H1 (cell line): ENCODE results near the gene NNMT. TPM values are rescaled to one million over a fixed set of nuclear protein-coding genes. Genes with fewer than 3 reads are reported as not detected.

Source experiments
- CTCF ChIA-PET: fragments of 300-600 bp; sonication (Branson Sonifier 250); formaldehyde crosslinking; loops from one replicate; lab custom pipeline; 2021; ENCODE audit not compliant: partially characterized antibody; lab: Charles Lee
- POLR2A ChIA-PET: fragments of 300-600 bp; sonication (Branson Sonifier 250); formaldehyde crosslinking; loops from one replicate; lab custom pipeline; 2021; ENCODE audit warnings: inconsistent platforms; ENCODE audit not compliant: partially characterized antibody; lab: Charles Lee
- DNase-seq, 2 experiments: peaks; one replicate each; pipeline versions ENCODE4 v3.0.0 to v3.0.0-alpha.2; 2010 to 2022; ENCODE audit warnings: low spot score in 2 of 2, low read depth in 1 of 2, mixed read lengths in 1 of 2
- FAIRE-seq: peaks from 2 replicates; lab custom pipeline; 2011; peaks lifted over from hg19 to GRCh38; lab: Jason Lieb, UNC
- H2AFZ ChIP-seq: 2 replicates; pipeline ENCODE4 v1.8.1; 2012; ENCODE audit warnings: low read length, inconsistent platforms
- H2AK5ac ChIP-seq: 2 replicates; pipeline ENCODE4 v1.6.1; 2013; ENCODE audit warnings: low read depth, low read length
- H2BK120ac ChIP-seq: replicated peaks from 2 replicates; pipeline ENCODE3; 2013; ENCODE audit warnings: low read depth, low read length, inconsistent platforms
- H2BK12ac ChIP-seq: 2 replicates; pipeline ENCODE4 v1.6.1; 2013; ENCODE audit warnings: low read depth, low read length
- H2BK15ac ChIP-seq: 2 replicates; pipeline ENCODE4 v1.6.1; 2013; ENCODE audit warnings: low read length
- H2BK20ac ChIP-seq: 2 replicates; pipeline ENCODE4 v1.6.1; 2013; ENCODE audit warnings: low read length
- H2BK5ac ChIP-seq: 2 replicates; pipeline ENCODE4 v1.6.1; 2013; ENCODE audit warnings: low read depth, low read length
- H3K14ac ChIP-seq: 2 replicates; pipeline ENCODE4 v1.6.1; 2013; ENCODE audit warnings: inconsistent platforms; ENCODE audit not compliant: insufficient read length
- H3K18ac ChIP-seq: 2 replicates; pipeline ENCODE4 v1.6.1; 2013; ENCODE audit warnings: low read length; ENCODE audit errors: extremely low read depth
- H3K23ac ChIP-seq: 2 replicates; pipeline ENCODE4 v1.6.1; 2013; ENCODE audit warnings: inconsistent platforms; ENCODE audit not compliant: insufficient read length
- H3K23me2 ChIP-seq: 2 replicates; pipeline ENCODE4 v1.6.1; 2013; ENCODE audit warnings: low read depth, low read length
- H3K27ac ChIP-seq: 2 replicates; pipeline ENCODE4 v1.6.1; 2011; ENCODE audit warnings: low read depth, low read length, inconsistent platforms
- H3K27me3 ChIP-seq, 4 experiments: replicated peaks in 1 of 4; 1 replicate in 1 of 4; 2 replicates in 3 of 4; pipeline versions ENCODE4 v1.6.1 to v1.8.1; 2011 to 2013; ENCODE audit warnings: low read length in 3 of 4, mild to moderate bottlenecking in 3 of 4, inconsistent platforms in 2 of 4, mixed read lengths in 2 of 4, moderate library complexity in 1 of 4; ENCODE audit not compliant: control insufficient read depth in 3 of 4, insufficient read depth in 3 of 4; ENCODE audit errors: extremely low read depth in 1 of 4
- H3K36me3 ChIP-seq, 4 experiments: 2 replicates each; pipeline versions ENCODE4 v1.6.1 to v1.8.1; 2011 to 2013; ENCODE audit warnings: mild to moderate bottlenecking in 4 of 4, low read length in 3 of 4, moderate library complexity in 2 of 4, control low read depth in 1 of 4, inconsistent platforms in 1 of 4; ENCODE audit not compliant: insufficient read depth in 4 of 4, control insufficient read depth in 2 of 4
- H3K4ac ChIP-seq: replicated peaks from 2 replicates; pipeline ENCODE3; 2013; ENCODE audit warnings: low read length, low read depth, mixed read lengths, inconsistent platforms; ENCODE audit not compliant: insufficient read length
- H3K4me1 ChIP-seq, 4 experiments: replicated peaks in 1 of 4; 1 replicate in 1 of 4; 2 replicates in 3 of 4; pipeline versions ENCODE4 v1.6.1 to v1.8.1; 2011 to 2013; ENCODE audit warnings: low read length in 3 of 4, inconsistent platforms in 2 of 4, mixed read lengths in 1 of 4; ENCODE audit not compliant: insufficient read depth in 4 of 4, control insufficient read depth in 3 of 4
- H3K4me2 ChIP-seq, 2 experiments: 2 replicates each; pipeline versions ENCODE4 v1.6.1 to v1.8.1; 2011 to 2013; ENCODE audit warnings: low read depth in 2 of 2, low read length in 2 of 2, control low read depth in 1 of 2, inconsistent platforms in 1 of 2, mild to moderate bottlenecking in 1 of 2; ENCODE audit not compliant: insufficient read depth in 1 of 2
- H3K4me3 ChIP-seq, 4 experiments: fragments of 200-600, 300-600 bp in 1 of 4; sonication (generic), shearing (Covaris generic), sonication (Bioruptor Twin) in 1 of 4; 2 replicates each; pipeline versions ENCODE4 v1.5.1 to v1.8.1; 2011 to 2016; ENCODE audit warnings: low read length in 4 of 4, low read depth in 3 of 4, control low read depth in 2 of 4, inconsistent platforms in 2 of 4, mild to moderate bottlenecking in 2 of 4, mixed read lengths in 1 of 4, moderate library complexity in 1 of 4; ENCODE audit not compliant: insufficient read depth in 2 of 4; ENCODE audit errors: extremely low read depth in 1 of 4
- H3K56ac ChIP-seq: replicated peaks from 2 replicates; pipeline ENCODE3; 2013; ENCODE audit warnings: low read depth, mild to moderate bottlenecking, mixed read lengths, low read length, inconsistent platforms; ENCODE audit not compliant: insufficient read length
- H3K79me1 ChIP-seq: 2 replicates; pipeline ENCODE4 v1.6.1; 2013; ENCODE audit warnings: low read depth, low read length, control low read depth
- H3K79me2 ChIP-seq, 2 experiments: 2 replicates each; pipeline versions ENCODE4 v1.6.1 to v1.8.1; 2012 to 2013; ENCODE audit warnings: low read length in 2 of 2, mild to moderate bottlenecking in 2 of 2, inconsistent platforms in 1 of 2; ENCODE audit not compliant: insufficient read depth in 2 of 2, control insufficient read depth in 1 of 2
- H3K9ac ChIP-seq, 4 experiments: replicated peaks in 1 of 4; 1 replicate in 1 of 4; 2 replicates in 3 of 4; pipeline versions ENCODE4 v1.6.1 to v1.8.1; 2011 to 2013; ENCODE audit warnings: low read depth in 3 of 4, low read length in 3 of 4, control low read depth in 2 of 4, mild to moderate bottlenecking in 2 of 4, moderate library complexity in 2 of 4, inconsistent platforms in 1 of 4; ENCODE audit errors: extremely low read depth in 1 of 4
- H3K9me3 ChIP-seq, 2 experiments: 2 replicates each; pipeline versions ENCODE4 v1.6.1 to v1.8.1; 2012 to 2013; ENCODE audit warnings: mild to moderate bottlenecking in 2 of 2, moderate library complexity in 2 of 2, control low read depth in 1 of 2, inconsistent platforms in 1 of 2, low read depth in 1 of 2, low read length in 1 of 2, mixed read lengths in 1 of 2; ENCODE audit not compliant: insufficient read depth in 2 of 2
- H4K20me1 ChIP-seq, 2 experiments: replicated peaks in 1 of 2; 2 replicates each; pipeline versions ENCODE3 to v1.8.1; 2011 to 2013; ENCODE audit warnings: inconsistent platforms in 2 of 2, low read length in 2 of 2, mild to moderate bottlenecking in 1 of 2; ENCODE audit not compliant: insufficient read depth in 2 of 2, control insufficient read depth in 1 of 2
- H4K5ac ChIP-seq: 2 replicates; pipeline ENCODE4 v1.6.1; 2013; ENCODE audit warnings: low read length, low read depth, mixed read lengths, inconsistent platforms; ENCODE audit not compliant: insufficient read length
- H4K8ac ChIP-seq: 2 replicates; pipeline ENCODE4 v1.8.0; 2013; ENCODE audit warnings: mild to moderate bottlenecking, moderate library complexity, low read length, inconsistent platforms; ENCODE audit not compliant: insufficient read depth; ENCODE audit errors: extremely low read depth
- H4K91ac ChIP-seq: replicated peaks from 2 replicates; pipeline ENCODE3; 2013; ENCODE audit warnings: low read length, mixed read lengths, inconsistent platforms; ENCODE audit not compliant: insufficient read length
- BACH1 ChIP-seq: IDR thresholded peaks from 2 replicates; pipeline ENCODE4 v1.6.1; 2012; ENCODE audit warnings: low read length, improper control_type of control experiment
- EGR1 ChIP-seq: IDR thresholded peaks from 2 replicates; pipeline ENCODE4 v1.6.1; 2011; ENCODE audit warnings: low read depth, low read length, borderline replicate concordance
- KDM1A ChIP-seq: fragments of 200-600, 300-600 bp; sonication (generic); IDR thresholded peaks from 2 replicates; pipeline ENCODE4 v1.7.1; 2016; ENCODE audit warnings: mild to moderate bottlenecking, low read length, borderline replicate concordance
- NRF1 ChIP-seq: IDR thresholded peaks from 2 replicates; pipeline ENCODE4 v1.6.1; 2011; ENCODE audit warnings: mild to moderate bottlenecking, low read depth, low read length, improper control_type of control experiment
- RNF2 ChIP-seq: fragments of 200-900, 300-1000 bp; sonication (generic); IDR thresholded peaks from 2 replicates; pipeline ENCODE4 v1.7.1; 2016; ENCODE audit warnings: borderline replicate concordance, low read depth, mild to moderate bottlenecking, antibody characterized with exemption, low read length; ENCODE audit not compliant: poor library complexity, severe bottlenecking; ENCODE audit errors: missing control alignments
- SIRT6 ChIP-seq: IDR thresholded peaks from one replicate; pipeline ENCODE4 v1.7.1; 2012; ENCODE audit warnings: low read length, inconsistent platforms
- TAF1 ChIP-seq: IDR thresholded peaks from 2 replicates; pipeline ENCODE4 v1.6.1; 2011; ENCODE audit warnings: mild to moderate bottlenecking, low read depth, low read length
- WGBS, 2 experiments: shearing (Covaris generic) in 1 of 2; methylation state at CpG; one replicate each; pipeline versions ENCODE4 v1.1.6 to v1.1.7; 2013 to 2015; ENCODE audit warnings: low lambda C conversion rate in 2 of 2, mixed read lengths in 2 of 2, inconsistent platforms in 1 of 2, low coverage in 1 of 2, missing lambda C conversion rate in 1 of 2; ENCODE audit not compliant: insufficient replicate concordance in 2 of 2, insufficient coverage in 1 of 2, insufficient read length in 1 of 2; ENCODE audit errors: extremely low coverage in 1 of 2, missing lambda C conversion rate in 1 of 2; 5-methylcytosine and 5-hydroxymethylcytosine counted together
- polyA plus RNA-seq, 7 experiments: library from polyadenylated mRNA; depleted of rRNA in 3 of 7; stranded (reverse) in 5 of 7; unstranded in 2 of 7; fragments of >200 nt in 5 of 7; fragments of 200-250 nt in 2 of 7; gene quantifications; 1 replicate in 5 of 7; 2 replicates in 1 of 7; 4 replicates in 1 of 7; pipeline versions ENCODE4 v1.2.1 to v1.2.3, GENCODE V29; 2011 to 2013; ENCODE audit warnings: missing spikeins in 2 of 7, mixed read lengths in 2 of 7
- total RNA-seq: library from RNA; stranded (reverse); fragmentation: NEBNext Ultra II Directional; extraction: Animal tissue kit (Norgen Biotek cat#: 25700); gene quantifications from 2 replicates; pipeline ENCODE4 v1.2.1, GENCODE V29; 2021
- TF ChIP-seq, protein P1 (sequence below): IDR thresholded peaks from 2 replicates; pipeline ENCODE4 v1.6.1; 2012; ENCODE audit warnings: low read length, inconsistent platforms

NNMT gene
- total and polyA plus RNA-seq, 2 of the 8 experiments (the other 6 are each of a cell fraction or from before 2014, with no cell fraction given), result not detected

DNA sequence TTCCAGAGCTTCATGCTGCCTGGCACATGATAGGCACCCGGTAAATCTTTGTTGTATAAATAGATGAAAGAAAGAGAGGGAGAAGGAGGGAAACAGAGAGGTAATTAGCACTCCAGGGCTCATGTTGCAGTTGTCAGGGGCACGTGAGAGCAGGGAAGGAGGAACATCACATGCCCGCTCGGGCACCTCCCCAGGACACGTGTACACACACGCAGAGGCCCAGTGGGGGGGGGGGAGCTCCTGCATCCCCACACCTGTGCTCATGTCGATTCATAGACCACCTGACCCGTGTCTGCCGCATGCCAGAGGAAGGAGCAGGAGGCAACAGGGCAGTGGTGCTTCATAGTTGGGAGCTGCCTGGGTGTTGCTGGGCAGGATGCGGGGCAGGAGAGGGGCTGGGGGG, 37.1 kb upstream of the NNMT start:
- ChIA-PET POLR2A (interaction anchor here (0.6 kb wide), 1 partner anchor 509 kb away, joined by 3 read pairs; no protein-coding TSS in a partner anchor), CTCF (interaction anchor here (0.6 to 12.0 kb wide), 26 partner anchors 14 to 1118 kb away, joined by 3 to 280 read pairs (median 5); partner anchors contain the start of gene HTR3A)
- H2AK5ac ChIP-seq, result no peak overlapping the region
- no peak overlapping the region for H4K8ac ChIP-seq
- H3K18ac ChIP-seq, result no peak overlapping the region
- no peak overlapping the region for H2BK20ac ChIP-seq
- no peak overlapping the region for H3K27ac ChIP-seq
- FAIRE-seq (no peak), DNase-seq (no peak)
- H3K4me3 ChIP-seq, result no peak overlapping the region
- no peak overlapping the region for H3K9ac ChIP-seq
- no peaks in the 10 kb centered on the region for H3K79me1 ChIP-seq
- H3K56ac ChIP-seq, result no peak overlapping the region
- no peak overlapping the region for H2BK12ac ChIP-seq
- H2BK15ac ChIP-seq, result no peak overlapping the region
- no peak overlapping the region for H2AFZ ChIP-seq
- H3K36me3 ChIP-seq, result no peaks in the 10 kb centered on the region
- no peaks in the 10 kb centered on the region; the same call in 1 of the 2 replicates for H3K23me2 ChIP-seq
- H3K4ac ChIP-seq, result no peak overlapping the region
- no peak overlapping the region for H3K23ac ChIP-seq
- no peaks in the 10 kb centered on the region; a peak in 2 of 7 replicates for H3K4me1 ChIP-seq
- H3K9me3 ChIP-seq, result no peaks in the 10 kb centered on the region
- TF ChIP-seq SIRT6 (no peak), BACH1 (no peak), NRF1 (no peak), TAF1 (no peak), EGR1 (no peak), RNF2 (no peak), KDM1A (no peak)
- TF ChIP-seq, protein P1, sequence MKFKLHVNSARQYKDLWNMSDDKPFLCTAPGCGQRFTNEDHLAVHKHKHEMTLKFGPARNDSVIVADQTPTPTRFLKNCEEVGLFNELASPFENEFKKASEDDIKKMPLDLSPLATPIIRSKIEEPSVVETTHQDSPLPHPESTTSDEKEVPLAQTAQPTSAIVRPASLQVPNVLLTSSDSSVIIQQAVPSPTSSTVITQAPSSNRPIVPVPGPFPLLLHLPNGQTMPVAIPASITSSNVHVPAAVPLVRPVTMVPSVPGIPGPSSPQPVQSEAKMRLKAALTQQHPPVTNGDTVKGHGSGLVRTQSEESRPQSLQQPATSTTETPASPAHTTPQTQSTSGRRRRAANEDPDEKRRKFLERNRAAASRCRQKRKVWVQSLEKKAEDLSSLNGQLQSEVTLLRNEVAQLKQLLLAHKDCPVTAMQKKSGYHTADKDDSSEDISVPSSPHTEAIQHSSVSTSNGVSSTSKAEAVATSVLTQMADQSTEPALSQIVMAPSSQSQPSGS, result no peak
- H4K20me1 ChIP-seq, result no peaks in the 10 kb centered on the region
- H3K79me2 ChIP-seq, result no peaks in the 10 kb centered on the region
- no peak overlapping the region for H4K91ac ChIP-seq
- no peak overlapping the region for H3K4me2 ChIP-seq
- no peak overlapping the region for H2BK120ac ChIP-seq
- no peak overlapping the region for H3K14ac ChIP-seq
- H2BK5ac ChIP-seq, result no peak overlapping the region
- WGBS, 2 experiments, result 81% methylated on average over 6 of the region's 10 CpGs; no CpG with 5 or more reads in 1 of the 2 experiments
- H3K27me3 ChIP-seq, result no peaks in the 10 kb centered on the region
- H4K5ac ChIP-seq, result no peak overlapping the region
